ENCODE results near the gene DGKD. TPM values are rescaled to one million over a fixed set of nuclear protein-coding genes. Genes with fewer than 3 reads are reported as not detected.

The DGKD gene
- total RNA-seq, 1 donor from 2014 or later: 15.3 TPM

DNA sequence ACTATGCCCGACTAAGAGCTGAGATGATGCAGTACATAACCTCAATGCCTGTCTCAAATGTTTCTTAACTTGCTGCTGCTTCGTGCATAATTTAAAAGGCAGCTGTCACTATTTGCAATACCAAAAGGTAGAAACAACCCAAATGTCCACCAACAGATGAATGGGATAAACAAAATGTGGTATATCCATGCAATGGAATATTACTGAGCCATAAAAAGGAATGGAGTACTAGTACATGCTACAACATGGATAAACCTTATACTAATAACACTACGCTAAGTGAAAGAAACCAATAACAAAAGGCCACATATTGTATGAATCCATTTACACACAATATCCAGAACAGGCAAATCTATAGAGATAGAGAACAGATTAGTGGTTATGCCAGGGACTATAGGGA lies 13.0 kb upstream of the DGKD start:
- Mint-ChIP-seq H3K4me3 (ENCODE audit: unreplicated experiment) (no peak overlapping the region), H3K27me3 (ENCODE audit: unreplicated experiment) (peaks cover 3% of the 10 kb centered on the region), H3K4me1 (ENCODE audit: unreplicated experiment) (no peaks in the 10 kb centered on the region), H3K27ac (ENCODE audit: unreplicated experiment) (no peak overlapping the region), H3K36me3 (ENCODE audit: low read depth, unreplicated experiment) (no peaks in the 10 kb centered on the region), H3K9me3 (ENCODE audit: unreplicated experiment) (no peaks in the 10 kb centered on the region)
- no peak for DNase-seq (ENCODE audit: low spot score)
- TF ChIP-seq, protein P1, sequence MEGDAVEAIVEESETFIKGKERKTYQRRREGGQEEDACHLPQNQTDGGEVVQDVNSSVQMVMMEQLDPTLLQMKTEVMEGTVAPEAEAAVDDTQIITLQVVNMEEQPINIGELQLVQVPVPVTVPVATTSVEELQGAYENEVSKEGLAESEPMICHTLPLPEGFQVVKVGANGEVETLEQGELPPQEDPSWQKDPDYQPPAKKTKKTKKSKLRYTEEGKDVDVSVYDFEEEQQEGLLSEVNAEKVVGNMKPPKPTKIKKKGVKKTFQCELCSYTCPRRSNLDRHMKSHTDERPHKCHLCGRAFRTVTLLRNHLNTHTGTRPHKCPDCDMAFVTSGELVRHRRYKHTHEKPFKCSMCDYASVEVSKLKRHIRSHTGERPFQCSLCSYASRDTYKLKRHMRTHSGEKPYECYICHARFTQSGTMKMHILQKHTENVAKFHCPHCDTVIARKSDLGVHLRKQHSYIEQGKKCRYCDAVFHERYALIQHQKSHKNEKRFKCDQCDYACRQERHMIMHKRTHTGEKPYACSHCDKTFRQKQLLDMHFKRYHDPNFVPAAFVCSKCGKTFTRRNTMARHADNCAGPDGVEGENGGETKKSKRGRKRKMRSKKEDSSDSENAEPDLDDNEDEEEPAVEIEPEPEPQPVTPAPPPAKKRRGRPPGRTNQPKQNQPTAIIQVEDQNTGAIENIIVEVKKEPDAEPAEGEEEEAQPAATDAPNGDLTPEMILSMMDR (IDR thresholded peaks at IDR 0.05; ENCODE audit: unreplicated experiment): no peak

DNA sequence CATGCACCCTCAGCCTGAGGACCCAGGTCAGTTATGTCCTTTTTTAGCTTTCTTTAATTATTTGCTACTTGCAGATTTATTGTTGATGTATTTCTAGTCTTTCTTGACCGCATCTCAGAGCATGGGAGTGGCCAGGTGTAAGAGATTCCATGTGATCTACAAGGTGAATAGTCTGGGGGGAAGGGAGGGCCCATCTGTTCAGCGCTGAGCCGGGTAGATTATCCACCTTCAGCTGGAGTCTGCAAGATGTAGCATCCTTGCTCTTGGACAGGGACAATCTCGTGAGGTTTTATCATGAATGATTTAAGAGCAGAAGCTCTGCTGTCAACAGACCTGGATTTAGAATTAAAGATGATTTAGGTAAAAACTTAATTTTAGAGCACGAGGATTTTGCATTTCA lies 12.0 kb upstream of the DGKD start:
- no peaks in the 10 kb centered on the region for H3K4me1 Mint-ChIP-seq (ENCODE audit: unreplicated experiment)
- H3K27me3 Mint-ChIP-seq (ENCODE audit: unreplicated experiment): peaks cover 3% of the 10 kb centered on the region
- TF ChIP-seq, protein P1 (IDR thresholded peaks at IDR 0.05; ENCODE audit: unreplicated experiment): no peak
- H3K9me3 Mint-ChIP-seq (ENCODE audit: unreplicated experiment): no peaks in the 10 kb centered on the region
- H3K27ac Mint-ChIP-seq (ENCODE audit: unreplicated experiment): no peak overlapping the region
- DNase-seq (ENCODE audit: low spot score): no peak
- H3K36me3 Mint-ChIP-seq (ENCODE audit: low read depth, unreplicated experiment): no peaks in the 10 kb centered on the region
- H3K4me3 Mint-ChIP-seq (ENCODE audit: unreplicated experiment): no peak overlapping the region

DNA sequence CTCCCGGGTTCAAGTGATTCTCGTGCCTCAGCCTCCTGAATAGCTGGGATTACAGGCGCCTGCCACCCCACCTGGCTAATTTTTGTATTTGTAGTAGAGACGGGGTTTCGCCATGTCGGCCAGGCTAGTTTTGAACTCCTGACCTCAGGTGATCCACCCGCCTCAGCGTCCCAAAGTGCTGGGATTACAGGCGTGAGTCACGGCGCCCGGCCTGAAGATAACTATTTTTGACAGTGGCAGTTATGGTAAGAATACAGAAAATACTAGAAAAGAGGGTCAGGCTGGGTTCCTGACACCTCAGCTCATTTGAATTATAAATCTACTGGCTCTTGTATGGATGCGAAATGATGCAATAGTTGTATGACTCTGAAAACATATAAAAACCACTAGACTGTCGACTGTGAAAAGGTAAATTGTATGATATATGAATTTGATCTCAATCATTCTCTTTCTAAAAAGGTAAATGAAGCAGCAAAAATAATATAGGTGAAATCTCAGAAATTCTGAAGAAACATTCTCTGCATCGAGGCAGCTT lies 11.1 kb upstream of the DGKD start:
- H3K27me3 Mint-ChIP-seq (ENCODE audit: unreplicated experiment): peaks cover 3% of the 10 kb centered on the region
- TF ChIP-seq, protein P1 (IDR thresholded peaks at IDR 0.05; ENCODE audit: unreplicated experiment): no peak
- H3K4me1 Mint-ChIP-seq (ENCODE audit: unreplicated experiment): no peaks in the 10 kb centered on the region
- H3K4me3 Mint-ChIP-seq (ENCODE audit: unreplicated experiment): no peak overlapping the region
- H3K9me3 Mint-ChIP-seq (ENCODE audit: unreplicated experiment): no peaks in the 10 kb centered on the region
- no peaks in the 10 kb centered on the region for H3K36me3 Mint-ChIP-seq (ENCODE audit: low read depth, unreplicated experiment)
- no peak for DNase-seq (ENCODE audit: low spot score)
- H3K27ac Mint-ChIP-seq (ENCODE audit: unreplicated experiment): no peak overlapping the region

DNA sequence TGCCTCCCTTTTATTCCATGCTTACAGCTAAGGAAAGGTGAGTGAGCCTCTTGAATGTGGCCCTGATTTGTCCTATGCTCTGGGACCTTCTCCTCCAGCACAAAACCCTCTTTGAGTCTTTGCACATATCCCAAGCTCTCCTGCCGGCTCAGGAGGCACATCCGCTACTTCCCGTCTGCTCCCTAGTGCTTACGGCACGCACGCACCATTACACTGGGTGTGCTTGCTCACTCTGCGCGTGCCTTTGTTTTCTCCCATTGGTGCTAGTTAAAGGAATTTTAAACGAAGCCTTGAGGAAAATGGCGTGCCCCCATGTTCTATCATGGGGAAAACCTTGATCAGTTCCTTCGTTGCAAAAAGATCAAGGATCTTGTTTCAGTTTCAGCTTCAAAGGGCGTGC lies 7.9 kb upstream of the DGKD start:
- no peak overlapping the region for H3K4me3 Mint-ChIP-seq (ENCODE audit: unreplicated experiment)

DNA sequence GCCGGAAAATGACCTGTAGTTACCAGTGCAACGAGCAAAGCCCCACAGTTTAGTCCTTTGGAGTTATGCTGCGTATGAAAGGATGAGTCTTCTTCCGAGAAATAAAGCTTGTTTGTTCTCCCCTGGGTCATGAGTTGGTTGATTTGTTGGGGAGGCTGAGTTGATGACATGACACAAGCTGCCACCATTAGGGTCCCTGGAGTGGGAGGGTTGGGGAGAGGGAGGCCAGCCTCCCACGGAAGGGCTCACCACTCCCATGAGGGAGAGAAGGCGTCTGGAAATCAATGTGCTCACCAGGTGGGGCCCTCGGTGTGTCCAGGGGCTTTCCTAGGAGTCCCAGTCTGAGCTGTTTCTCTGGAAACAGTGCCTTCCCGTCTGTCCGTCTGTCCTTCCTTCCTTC lies 7.4 kb upstream of the DGKD start:
- TF ChIP-seq, protein P1 (IDR thresholded peaks at IDR 0.05; ENCODE audit: unreplicated experiment): no peak
- H3K27ac Mint-ChIP-seq (ENCODE audit: unreplicated experiment): no peak overlapping the region
- DNase-seq (ENCODE audit: low spot score): no peak
- H3K9me3 Mint-ChIP-seq (ENCODE audit: unreplicated experiment): no peaks in the 10 kb centered on the region
- peaks cover 1% of the 10 kb centered on the region for H3K27me3 Mint-ChIP-seq (ENCODE audit: unreplicated experiment)
- H3K36me3 Mint-ChIP-seq (ENCODE audit: low read depth, unreplicated experiment): no peaks in the 10 kb centered on the region
- H3K4me3 Mint-ChIP-seq (ENCODE audit: unreplicated experiment): no peak overlapping the region
- H3K4me1 Mint-ChIP-seq (ENCODE audit: unreplicated experiment): no peaks in the 10 kb centered on the region

More for the DNA sequence above, 7.9 kb upstream of the DGKD start:
- Mint-ChIP-seq H3K36me3 (ENCODE audit: low read depth, unreplicated experiment) (no peaks in the 10 kb centered on the region), H3K27me3 (ENCODE audit: unreplicated experiment) (peaks cover 1% of the 10 kb centered on the region), H3K9me3 (ENCODE audit: unreplicated experiment) (no peaks in the 10 kb centered on the region), H3K4me1 (ENCODE audit: unreplicated experiment) (no peaks in the 10 kb centered on the region), H3K27ac (ENCODE audit: unreplicated experiment) (no peak overlapping the region)
- TF ChIP-seq, protein P1 (IDR thresholded peaks at IDR 0.05; ENCODE audit: unreplicated experiment): no peak
- DNase-seq (ENCODE audit: low spot score): no peak
